Activated CD4-positive, alpha-beta memory T cell treated with anti-CD3 and anti-CD28 coated beads, Interleukin-2, amount 10 ng/mL, durations not matched to agents 7 days and 5 days (primary cell): ENCODE data around the gene RSPH1. TPM values are rescaled to one million over a fixed set of nuclear protein-coding genes. Genes with fewer than 3 reads are reported as not detected.

ENCODE experiments used
- CTCF ChIA-PET: fragments of 350-600 bp; sonication (Branson Sonifier 250); formaldehyde crosslinking; loops from one replicate; lab custom pipeline; 2021; ENCODE audit warnings: antibody characterized with exemption, inconsistent platforms; lab: Charles Lee
- POLR2A ChIA-PET: fragments of 350-600 bp; sonication (Branson Sonifier 250); formaldehyde crosslinking; loops from one replicate; lab custom pipeline; 2021; ENCODE audit warnings: antibody characterized with exemption; lab: Charles Lee
- DNase-seq: peaks from one replicate; pipeline ENCODE4 v3.0.0-alpha.2; 2020
- H3K27ac Mint-ChIP-seq: one replicate; pipeline ENCODE4 v1.8.0; 2021; ENCODE audit warnings: mild to moderate bottlenecking, mixed read lengths
- H3K27me3 Mint-ChIP-seq: one replicate; pipeline ENCODE4 v1.8.0; 2021; ENCODE audit warnings: mixed read lengths
- H3K36me3 Mint-ChIP-seq: one replicate; pipeline ENCODE4 v1.8.0; 2021; ENCODE audit warnings: low read depth, mixed read lengths
- H3K4me1 Mint-ChIP-seq: one replicate; pipeline ENCODE4 v1.8.0; 2021; ENCODE audit warnings: mixed read lengths
- H3K4me3 Mint-ChIP-seq: one replicate; pipeline ENCODE4 v1.8.0; 2021; ENCODE audit warnings: mild to moderate bottlenecking, mixed read lengths
- H3K9me3 Mint-ChIP-seq: one replicate; pipeline ENCODE4 v1.8.0; 2021; ENCODE audit warnings: mixed read lengths
- total RNA-seq, 2 experiments: library from RNA; stranded (reverse); gene quantifications; one replicate each; pipeline ENCODE4 v1.2.3, GENCODE V29; 2021

RSPH1 gene
- not detected for total RNA-seq

DNA sequence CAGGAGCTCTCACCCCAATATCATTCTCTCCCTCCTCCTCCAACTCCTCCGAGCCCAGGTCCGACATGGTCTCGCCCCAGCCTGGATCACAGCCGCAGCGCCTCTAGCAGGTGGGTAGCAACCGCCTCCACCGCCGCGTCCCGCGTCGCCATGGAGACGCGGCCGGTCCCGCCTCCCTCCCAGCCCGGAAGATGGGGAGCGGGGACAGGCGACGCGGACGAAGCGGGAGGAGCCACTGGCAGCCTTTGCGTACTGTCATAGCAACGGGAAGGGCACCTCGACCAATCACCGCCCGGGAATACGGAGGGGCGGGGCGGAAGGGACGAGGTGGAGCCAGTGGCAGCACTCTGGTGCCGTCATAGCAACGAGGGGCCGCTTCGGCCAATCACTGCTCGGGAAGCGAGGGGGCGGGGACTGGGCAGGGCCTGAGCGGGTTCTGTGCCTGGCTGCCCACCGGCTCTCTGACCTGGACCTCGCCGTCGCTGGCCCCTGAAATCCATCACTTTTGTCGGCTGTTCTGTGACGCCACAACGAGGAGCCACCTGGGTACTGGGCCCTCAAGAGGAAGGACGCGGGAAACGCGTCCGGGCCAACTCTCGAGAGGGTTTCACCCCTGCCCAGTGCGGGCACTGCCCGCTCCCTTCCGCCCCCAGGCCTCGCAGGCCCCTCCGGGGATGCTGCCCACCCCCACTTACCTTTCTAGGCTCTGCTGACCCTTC is at the start of gene RSPH1:
Gene RSPH1 (minus strand): TSS at position 105 of the 719 bp plus-strand sequence. CDS start 38 bp downstream, at position 67.
- DNase-seq = peak; percentile 100
- Mint-ChIP-seq H3K36me3 (no peaks in the 10 kb centered on the region), H3K4me3 (peak within 1 kb of the TSS; percentile 76), H3K27me3 (peaks cover 35% of the 10 kb centered on the region), H3K9me3 (no peaks in the 10 kb centered on the region), H3K27ac (peak within 1 kb of the TSS; percentile 16), H3K4me1 (peaks cover 19% of the 10 kb centered on the region)
- ChIA-PET POLR2A (interaction anchor here (1.0 to 1.7 kb wide), 2 partner anchors 16 to 382 kb away, joined by 3 to 4 read pairs; no protein-coding TSS in a partner anchor), CTCF (interaction anchor here (0.7 kb wide), 1 partner anchor 29 kb away, joined by 3 read pairs; no protein-coding TSS in a partner anchor)

- Mint-ChIP-seq H3K9me3 (no peaks in the 10 kb centered on the region), H3K4me1 (peaks cover 10% of the 10 kb centered on the region), H3K27me3 (no peaks in the 10 kb centered on the region), H3K36me3 (peaks cover 13% of the 10 kb centered on the region), H3K27ac (no peak overlapping the region), H3K4me3 (no peak overlapping the region)
- ChIA-PET POLR2A (interaction anchor here (1.0 kb wide), 1 partner anchor 10 kb away, joined by 4 read pairs; no protein-coding TSS in a partner anchor), CTCF (no interaction called here)
- DNase-seq = no peak
Observed at GRCh38 chr21:42545745-42546144, 49.7 kb upstream of the RSPH1 start.

GRCh38 chr21:42545317-42545716 is 49.3 kb upstream of the RSPH1 start:
- DNase-seq = no peak
- Mint-ChIP-seq H3K27me3 (no peaks in the 10 kb centered on the region), H3K9me3 (no peaks in the 10 kb centered on the region), H3K4me1 (peaks cover 10% of the 10 kb centered on the region), H3K27ac (no peak overlapping the region), H3K36me3 (peaks cover 13% of the 10 kb centered on the region), H3K4me3 (no peak overlapping the region)
- ChIA-PET CTCF (no interaction called here), POLR2A (interaction anchor here (1.0 kb wide), 1 partner anchor 9 kb away, joined by 4 read pairs; no protein-coding TSS in a partner anchor)

DNA sequence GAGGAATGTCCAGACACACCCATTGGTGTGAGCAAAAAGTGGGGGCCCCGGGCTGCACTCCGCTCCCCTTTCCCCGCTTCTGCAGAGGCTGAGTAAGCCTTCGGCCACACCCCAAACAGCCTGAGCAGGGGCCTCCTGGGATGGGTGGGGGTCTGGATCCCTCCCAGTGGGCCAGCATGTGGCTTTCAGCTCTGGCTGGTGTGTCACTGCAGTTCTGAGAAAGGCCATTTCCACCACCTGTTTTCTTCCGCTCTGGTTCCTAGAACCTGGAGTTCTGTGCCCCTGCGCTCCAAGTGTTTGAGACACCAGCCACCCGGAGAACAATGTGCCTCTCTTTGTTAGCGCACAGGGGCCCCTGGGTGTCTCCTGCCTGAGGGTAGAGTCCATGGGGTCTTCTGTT is 48.5 kb upstream of the RSPH1 start:
- Mint-ChIP-seq H3K27ac (no peak overlapping the region), H3K27me3 (no peaks in the 10 kb centered on the region), H3K4me3 (no peak overlapping the region), H3K36me3 (peaks cover 9% of the 10 kb centered on the region), H3K4me1 (peaks cover 10% of the 10 kb centered on the region), H3K9me3 (no peaks in the 10 kb centered on the region)
- ChIA-PET POLR2A (interaction anchor here (1.0 kb wide), 1 partner anchor 9 kb away, joined by 4 read pairs; no protein-coding TSS in a partner anchor), CTCF (no interaction called here)
- DNase-seq = no peak

- CTCF ChIA-PET = no interaction called here
- H3K36me3 Mint-ChIP-seq = peaks cover 4% of the 10 kb centered on the region
- no peaks in the 10 kb centered on the region for H3K27me3 Mint-ChIP-seq
- no peak for DNase-seq
- POLR2A ChIA-PET = no interaction called here
- H3K27ac Mint-ChIP-seq = no peak overlapping the region
- no peaks in the 10 kb centered on the region for H3K9me3 Mint-ChIP-seq
- H3K4me1 Mint-ChIP-seq = peaks cover 6% of the 10 kb centered on the region
- H3K4me3 Mint-ChIP-seq = no peak overlapping the region
Observed at GRCh38 chr21:42543106-42543847, 47.3 kb upstream of the RSPH1 start.

DNA sequence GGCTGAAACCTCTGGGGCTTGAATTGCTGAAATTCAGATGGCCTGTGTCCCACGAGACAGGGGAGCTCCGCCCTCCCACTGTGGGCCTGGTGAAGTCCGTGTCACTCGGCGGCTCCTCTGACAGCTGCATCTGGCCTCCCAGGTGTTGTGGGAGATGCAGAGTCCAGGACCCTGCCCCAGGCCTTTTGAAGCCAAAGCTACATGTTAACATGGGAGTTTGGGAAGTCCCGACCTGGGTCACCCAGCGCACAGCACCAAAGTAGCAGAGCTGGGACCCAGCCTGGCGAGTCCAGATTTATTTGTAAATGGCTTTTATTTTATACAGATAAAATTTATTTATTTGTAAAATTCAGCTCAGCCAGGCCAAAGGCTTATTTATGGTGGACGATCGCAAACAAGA is 46.6 kb upstream of the RSPH1 start:
- Mint-ChIP-seq H3K36me3 (peaks cover 3% of the 10 kb centered on the region), H3K4me1 (peaks cover 3% of the 10 kb centered on the region), H3K27ac (no peak overlapping the region), H3K4me3 (no peak overlapping the region), H3K9me3 (no peaks in the 10 kb centered on the region), H3K27me3 (no peaks in the 10 kb centered on the region)
- ChIA-PET CTCF (no interaction called here), POLR2A (no interaction called here)
- no peak for DNase-seq

DNA sequence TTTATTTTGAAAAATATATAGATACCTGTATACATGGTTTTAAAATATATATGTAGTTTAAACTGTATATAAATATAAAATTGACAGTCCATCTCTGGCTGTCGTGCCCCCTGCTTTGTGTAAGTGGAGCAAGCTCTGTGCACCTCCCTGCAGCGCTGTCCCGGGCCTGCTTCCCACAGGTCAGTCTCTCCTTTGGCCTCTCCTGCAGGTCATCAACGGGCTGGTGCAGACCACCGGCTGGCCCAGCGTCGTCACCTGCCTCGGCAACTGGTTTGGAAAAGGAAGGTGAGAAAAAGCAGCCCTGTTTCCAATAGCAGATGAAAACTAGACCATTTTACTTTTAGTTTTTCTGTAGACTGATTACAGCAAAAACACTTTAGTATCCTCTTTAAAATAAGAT is 46.2 kb upstream of the RSPH1 start:
- Mint-ChIP-seq H3K27me3 (no peaks in the 10 kb centered on the region), H3K9me3 (no peaks in the 10 kb centered on the region), H3K4me3 (no peak overlapping the region), H3K27ac (no peak overlapping the region), H3K36me3 (peaks cover 3% of the 10 kb centered on the region), H3K4me1 (peaks cover 3% of the 10 kb centered on the region)
- no peak for DNase-seq
- CTCF ChIA-PET = no interaction called here
- POLR2A ChIA-PET = no interaction called here

DNA sequence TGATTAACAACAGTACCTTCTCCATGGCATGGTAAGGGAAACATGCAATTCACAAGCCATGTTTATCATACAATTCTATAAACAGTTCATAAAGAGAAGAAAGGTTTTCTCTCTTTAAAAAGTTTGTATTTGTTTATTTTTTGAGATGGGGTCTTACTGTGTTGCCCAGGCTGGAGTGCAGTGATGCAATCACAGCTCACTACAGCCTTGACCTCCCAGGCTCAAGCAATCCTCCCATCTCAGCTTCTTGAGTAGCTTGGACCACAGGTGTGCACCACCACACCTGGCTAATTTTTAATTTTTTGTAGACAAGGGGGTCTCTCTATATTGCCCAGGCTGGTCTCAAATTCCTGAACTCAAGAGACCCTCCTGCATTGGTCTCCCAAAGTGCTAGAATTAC is 45.6 kb upstream of the RSPH1 start:
- peaks cover 3% of the 10 kb centered on the region for H3K36me3 Mint-ChIP-seq
- POLR2A ChIA-PET = interaction anchor here (0.8 kb wide), 1 partner anchor 9 kb away, joined by 3 read pairs; no protein-coding TSS in a partner anchor
- H3K4me1 Mint-ChIP-seq = peaks cover 3% of the 10 kb centered on the region
- H3K9me3 Mint-ChIP-seq = no peaks in the 10 kb centered on the region
- H3K27ac Mint-ChIP-seq = no peak overlapping the region
- DNase-seq = no peak
- CTCF ChIA-PET = no interaction called here
- H3K27me3 Mint-ChIP-seq = no peaks in the 10 kb centered on the region
- no peak overlapping the region for H3K4me3 Mint-ChIP-seq

DNA sequence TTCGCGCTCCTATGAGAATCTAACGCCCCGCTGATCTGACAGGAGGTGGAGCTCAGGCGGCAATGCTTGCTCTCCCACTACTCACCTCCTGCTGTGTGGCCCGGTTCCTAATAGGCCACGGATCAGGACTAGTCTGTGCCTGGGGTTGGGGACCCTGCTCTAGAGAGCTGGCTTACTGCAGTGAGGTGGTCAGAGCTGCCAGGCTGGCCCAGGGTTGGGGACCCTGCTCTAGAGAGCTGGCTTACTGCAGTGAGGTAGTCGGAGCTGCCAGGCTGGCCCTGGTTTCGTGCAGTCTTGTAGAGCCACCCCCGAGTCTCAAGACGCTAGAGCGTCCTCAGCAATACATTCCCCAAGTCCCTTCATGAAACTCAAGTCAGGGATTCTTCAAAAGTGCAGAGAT is 45.1 kb upstream of the RSPH1 start:
- ChIA-PET POLR2A (interaction anchor here (0.8 kb wide), 1 partner anchor 9 kb away, joined by 3 read pairs; no protein-coding TSS in a partner anchor), CTCF (no interaction called here)
- H3K4me1 Mint-ChIP-seq = peaks cover 3% of the 10 kb centered on the region
- H3K36me3 Mint-ChIP-seq = peaks cover 3% of the 10 kb centered on the region
- no peaks in the 10 kb centered on the region for H3K27me3 Mint-ChIP-seq
- no peaks in the 10 kb centered on the region for H3K9me3 Mint-ChIP-seq
- H3K27ac Mint-ChIP-seq = no peak overlapping the region
- DNase-seq = no peak
- H3K4me3 Mint-ChIP-seq = no peak overlapping the region

- H3K9me3 Mint-ChIP-seq = no peaks in the 10 kb centered on the region
- H3K4me1 Mint-ChIP-seq = peaks cover 3% of the 10 kb centered on the region
- no peak for DNase-seq
- CTCF ChIA-PET = no interaction called here
- H3K36me3 Mint-ChIP-seq = peaks cover 3% of the 10 kb centered on the region
- H3K27ac Mint-ChIP-seq = no peak overlapping the region
- POLR2A ChIA-PET = no interaction called here
- H3K27me3 Mint-ChIP-seq = no peaks in the 10 kb centered on the region
- H3K4me3 Mint-ChIP-seq = no peak overlapping the region
Observed at GRCh38 chr21:42540396-42540795, 44.4 kb upstream of the RSPH1 start.

GRCh38 chr21:42539931-42540343 is 43.9 kb upstream of the RSPH1 start:
- CTCF ChIA-PET = no interaction called here
- Mint-ChIP-seq H3K36me3 (peaks cover 3% of the 10 kb centered on the region), H3K27ac (no peak overlapping the region), H3K4me1 (no peaks in the 10 kb centered on the region), H3K4me3 (no peak overlapping the region), H3K9me3 (no peaks in the 10 kb centered on the region), H3K27me3 (no peaks in the 10 kb centered on the region)
- no peak for DNase-seq
- POLR2A ChIA-PET = interaction anchor here (2.3 kb wide), 1 partner anchor 12 kb away, joined by 11 read pairs; no protein-coding TSS in a partner anchor

- DNase-seq = no peak
- H3K27me3 Mint-ChIP-seq = no peaks in the 10 kb centered on the region
- no peak overlapping the region for H3K4me3 Mint-ChIP-seq
- ChIA-PET CTCF (interaction anchor here (1.2 kb wide), 1 partner anchor 72 kb away, joined by 5 read pairs; no protein-coding TSS in a partner anchor), POLR2A (interaction anchor here (2.3 kb wide), 1 partner anchor 11 kb away, joined by 11 read pairs; no protein-coding TSS in a partner anchor)
- no peaks in the 10 kb centered on the region for H3K4me1 Mint-ChIP-seq
- no peaks in the 10 kb centered on the region for H3K9me3 Mint-ChIP-seq
- H3K27ac Mint-ChIP-seq = no peak overlapping the region
- H3K36me3 Mint-ChIP-seq = peaks cover 3% of the 10 kb centered on the region
Observed at GRCh38 chr21:42539342-42539741, 43.3 kb upstream of the RSPH1 start.
